Lower leg skin (tissue), 3 donors: ENCODE measurements around the gene ADAT3.

Experiments
- CTCF ChIP-seq, 3 donors: fragments of 450-650 bp; IDR thresholded peaks; one replicate each; pipeline ENCODE4 v1.5.1; 2016; ENCODE audit warnings: antibody characterized with exemption in 3 of 3, mild to moderate bottlenecking in 3 of 3, moderate library complexity in 2 of 3
- POLR2A ChIP-seq, 2 donors: fragments of 450-650 bp; IDR thresholded peaks; one replicate each; pipeline ENCODE4 v1.6.1; 2016 to 2017; ENCODE audit warnings: antibody characterized with exemption in 2 of 2, mild to moderate bottlenecking in 1 of 2, moderate library complexity in 1 of 2

- TF ChIP-seq CTCF (IDR thresholded peaks at IDR 0.05) (no peak), POLR2A (IDR thresholded peaks at IDR 0.05) (no peak)
Measured at GRCh38 chr19:1959928-1960589, 54.9 kb downstream of the ADAT3 start.
